ENCODE results near the gene TRAPPC10. TPM values are rescaled to one million over a fixed set of nuclear protein-coding genes. Genes with fewer than 3 reads are reported as not detected.

The TRAPPC10 gene
- total RNA-seq, 1 experiment from 2014 or later = 30.2 TPM

GRCh38 chr21:43987509-43987908, 24.6 kb upstream of the TRAPPC10 start:
- H3K27me3 ChIP-seq (replicated peaks) = no peaks in the 10 kb centered on the region
- no peaks in the 10 kb centered on the region for H3K4me1 ChIP-seq (replicated peaks)
- peaks cover 14% of the 10 kb centered on the region for H3K36me3 ChIP-seq
- DNase-seq (ENCODE audit: low read depth in 1 of 2, low spot score in 2 of 2) = no peak
- no peak overlapping the region for H3K27ac ChIP-seq
- H3K9me3 ChIP-seq (replicated peaks) = no peaks in the 10 kb centered on the region
- no peak overlapping the region for H3K4me3 ChIP-seq

- Histone ChIP-seq H3K9me3 (replicated peaks) (no peaks in the 10 kb centered on the region), H3K4me3 (no peak overlapping the region), H3K4me1 (replicated peaks) (no peaks in the 10 kb centered on the region), H3K27me3 (replicated peaks) (no peaks in the 10 kb centered on the region), H3K27ac (no peak overlapping the region), H3K36me3 (peaks cover 9% of the 10 kb centered on the region)
- DNase-seq (ENCODE audit: low read depth in 1 of 2, low spot score in 2 of 2) = no peak
Observed at GRCh38 chr21:43988016-43988415, 24.1 kb upstream of the TRAPPC10 start.

GRCh38 chr21:43988506-43989230, 23.4 kb upstream of the TRAPPC10 start:
- Histone ChIP-seq H3K4me3 (no peak overlapping the region), H3K27ac (no peak overlapping the region), H3K4me1 (replicated peaks) (no peaks in the 10 kb centered on the region), H3K27me3 (replicated peaks) (no peaks in the 10 kb centered on the region), H3K9me3 (replicated peaks) (no peaks in the 10 kb centered on the region), H3K36me3 (peaks cover 5% of the 10 kb centered on the region)
- DNase-seq (ENCODE audit: low read depth in 1 of 2, low spot score in 2 of 2) = no peak

GRCh38 chr21:43989401-43989800, 22.7 kb upstream of the TRAPPC10 start:
- H3K27me3 ChIP-seq (replicated peaks) = no peaks in the 10 kb centered on the region
- no peaks in the 10 kb centered on the region for H3K9me3 ChIP-seq (replicated peaks)
- no peak overlapping the region for H3K27ac ChIP-seq
- no peak for DNase-seq (ENCODE audit: low read depth in 1 of 2, low spot score in 2 of 2)
- no peak overlapping the region for H3K4me3 ChIP-seq
- H3K36me3 ChIP-seq = no peaks in the 10 kb centered on the region
- H3K4me1 ChIP-seq (replicated peaks) = no peaks in the 10 kb centered on the region

- no peak overlapping the region for H3K4me3 ChIP-seq
- no peaks in the 10 kb centered on the region for H3K4me1 ChIP-seq (replicated peaks)
- H3K27me3 ChIP-seq (replicated peaks) = no peaks in the 10 kb centered on the region
- H3K27ac ChIP-seq = no peak overlapping the region
- no peak for DNase-seq (ENCODE audit: low read depth in 1 of 2, low spot score in 2 of 2)
- no peaks in the 10 kb centered on the region for H3K36me3 ChIP-seq
- no peaks in the 10 kb centered on the region for H3K9me3 ChIP-seq (replicated peaks)
Observed at GRCh38 chr21:43991447-43991991, 20.6 kb upstream of the TRAPPC10 start.

DNA sequence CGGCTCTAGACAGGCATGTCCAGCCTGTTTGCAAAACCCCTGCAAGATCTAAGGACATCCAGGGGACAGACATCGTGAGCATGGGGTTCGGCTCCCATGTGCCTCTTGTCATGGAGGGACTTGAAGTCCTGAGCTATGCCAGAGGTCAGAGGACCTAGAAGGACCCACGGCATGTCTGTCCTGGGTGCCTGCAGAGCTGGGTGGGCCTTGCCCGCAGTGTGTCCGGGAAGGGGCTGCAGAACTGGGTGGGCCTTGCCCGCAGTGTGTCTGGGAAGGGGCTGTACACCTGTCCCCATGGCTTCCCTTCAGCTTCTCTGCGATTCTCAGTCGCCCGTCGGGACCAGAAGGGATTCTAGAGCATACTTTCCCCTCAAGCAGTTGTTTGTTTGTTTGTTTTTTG, 20.0 kb upstream of the TRAPPC10 start:
- DNase-seq (ENCODE audit: low read depth in 1 of 2, low spot score in 2 of 2) = no peak
- Histone ChIP-seq H3K27me3 (replicated peaks) (no peaks in the 10 kb centered on the region), H3K4me3 (no peak overlapping the region), H3K4me1 (replicated peaks) (no peaks in the 10 kb centered on the region), H3K27ac (no peak overlapping the region), H3K9me3 (replicated peaks) (no peaks in the 10 kb centered on the region), H3K36me3 (no peaks in the 10 kb centered on the region)

DNA sequence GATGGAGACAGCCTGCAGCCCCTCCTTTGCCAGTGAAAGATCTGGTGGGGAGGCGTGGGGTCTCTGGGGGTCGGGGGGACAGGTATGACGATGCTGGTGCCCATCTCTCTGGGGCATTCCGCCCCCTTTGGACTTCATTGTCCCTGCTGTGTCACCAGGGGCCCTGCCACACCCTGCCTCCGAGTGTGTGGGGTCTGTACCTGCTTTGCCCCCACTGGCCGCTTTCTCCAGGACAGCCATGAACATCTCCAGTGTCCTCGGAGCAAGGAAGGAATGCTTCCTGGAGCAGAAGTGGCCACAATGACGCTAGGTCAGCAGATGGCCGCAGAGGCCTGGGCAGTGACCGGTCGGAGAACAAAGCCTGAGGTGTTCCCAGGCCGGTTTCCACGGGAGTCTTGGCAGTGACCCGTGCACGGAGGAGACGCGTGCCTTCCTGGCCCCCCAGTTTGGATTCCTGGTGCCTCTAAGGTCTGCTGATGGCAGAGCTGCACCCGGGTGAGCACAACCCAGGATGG, 18.6 kb upstream of the TRAPPC10 start:
- no peaks in the 10 kb centered on the region for H3K36me3 ChIP-seq

DNA sequence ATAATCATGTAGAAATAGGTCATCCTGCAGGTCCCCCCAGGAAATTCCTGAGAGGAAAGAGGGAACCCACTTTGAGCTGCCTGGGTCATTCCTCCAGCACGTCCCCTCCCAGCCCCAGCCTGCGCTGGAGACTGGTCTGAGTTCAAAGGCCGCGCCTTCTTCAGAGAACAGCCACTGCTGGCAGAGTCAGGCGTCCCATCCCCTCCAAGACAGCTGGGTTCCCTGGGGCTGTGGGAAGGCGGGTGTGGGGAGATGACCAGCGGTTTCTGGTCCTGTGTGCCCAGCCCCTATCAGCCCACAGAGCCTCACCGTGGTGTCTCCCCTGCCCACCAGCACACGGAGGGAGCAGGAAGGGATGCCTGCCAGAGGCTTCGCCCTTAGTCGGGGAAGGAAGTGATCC, 18.0 kb upstream of the TRAPPC10 start:
- Histone ChIP-seq H3K4me1 (replicated peaks) (no peaks in the 10 kb centered on the region), H3K9me3 (replicated peaks) (no peaks in the 10 kb centered on the region), H3K27ac (no peak overlapping the region), H3K36me3 (no peaks in the 10 kb centered on the region), H3K4me3 (no peak overlapping the region), H3K27me3 (replicated peaks) (no peaks in the 10 kb centered on the region; the same call in 1 of the 2 replicates)
- no peak for DNase-seq (ENCODE audit: low read depth in 1 of 2, low spot score in 2 of 2)

More for the DNA sequence above, 18.6 kb upstream of the TRAPPC10 start:
- Histone ChIP-seq H3K4me3 (no peak overlapping the region), H3K4me1 (replicated peaks) (no peaks in the 10 kb centered on the region), H3K9me3 (replicated peaks) (no peaks in the 10 kb centered on the region), H3K27me3 (replicated peaks) (no peaks in the 10 kb centered on the region), H3K27ac (no peak overlapping the region)
- no peak for DNase-seq (ENCODE audit: low read depth in 1 of 2, low spot score in 2 of 2)

DNA sequence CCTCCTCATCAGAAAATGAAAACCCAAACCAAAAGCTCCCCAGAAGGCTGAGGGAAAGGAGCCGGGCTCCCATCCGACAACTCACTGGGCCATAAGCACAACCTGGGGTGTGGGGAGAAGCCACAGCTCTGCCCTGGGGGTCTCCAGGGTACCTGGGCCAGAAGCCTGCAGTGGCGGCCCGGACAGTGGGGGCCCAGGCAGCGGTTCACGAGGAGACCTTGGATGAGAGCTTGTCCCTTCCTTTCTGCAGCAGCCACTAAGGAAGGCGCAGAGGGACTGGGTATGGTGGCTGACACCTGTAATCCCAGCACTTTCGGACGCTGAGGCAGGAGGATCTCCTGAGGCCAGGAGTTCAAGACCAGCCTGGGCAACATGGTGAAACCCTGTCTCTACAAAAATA, 17.5 kb upstream of the TRAPPC10 start:
- no peaks in the 10 kb centered on the region for H3K9me3 ChIP-seq (replicated peaks)
- H3K27ac ChIP-seq = no peak overlapping the region
- H3K4me3 ChIP-seq = no peak overlapping the region
- no peaks in the 10 kb centered on the region for H3K36me3 ChIP-seq
- H3K4me1 ChIP-seq (replicated peaks) = no peaks in the 10 kb centered on the region
- H3K27me3 ChIP-seq (replicated peaks) = no peaks in the 10 kb centered on the region; the same call in 1 of the 2 replicates
- no peak for DNase-seq (ENCODE audit: low read depth in 1 of 2, low spot score in 2 of 2)

- H3K4me1 ChIP-seq (replicated peaks) = no peaks in the 10 kb centered on the region
Observed at GRCh38 chr21:43995521-43996105, 16.5 kb upstream of the TRAPPC10 start.

GRCh38 chr21:43997766-43998742, 14.1 kb upstream of the TRAPPC10 start:
- Histone ChIP-seq H3K27me3 (replicated peaks) (no peaks in the 10 kb centered on the region; the same call in 1 of the 2 replicates), H3K4me3 (no peak overlapping the region), H3K36me3 (no peaks in the 10 kb centered on the region), H3K4me1 (replicated peaks) (no peaks in the 10 kb centered on the region), H3K9me3 (replicated peaks) (no peaks in the 10 kb centered on the region), H3K27ac (no peak overlapping the region)
- no peak for DNase-seq (ENCODE audit: low read depth in 1 of 2, low spot score in 2 of 2)

More at GRCh38 chr21:43995521-43996105, 16.5 kb upstream of the TRAPPC10 start:
- Histone ChIP-seq H3K36me3 (no peaks in the 10 kb centered on the region), H3K4me3 (no peak overlapping the region), H3K9me3 (replicated peaks) (no peaks in the 10 kb centered on the region), H3K27me3 (replicated peaks) (no peaks in the 10 kb centered on the region; the same call in 1 of the 2 replicates), H3K27ac (no peak overlapping the region)
- DNase-seq (ENCODE audit: low read depth in 1 of 2, low spot score in 2 of 2) = no peak

- H3K9me3 ChIP-seq (replicated peaks) = no peaks in the 10 kb centered on the region
- H3K36me3 ChIP-seq = no peaks in the 10 kb centered on the region
- H3K27ac ChIP-seq = no peak overlapping the region
- no peaks in the 10 kb centered on the region; the same call in 1 of the 2 replicates for H3K27me3 ChIP-seq (replicated peaks)
- no peak for DNase-seq (ENCODE audit: low read depth in 1 of 2, low spot score in 2 of 2)
- H3K4me3 ChIP-seq = no peak overlapping the region
- H3K4me1 ChIP-seq (replicated peaks) = no peaks in the 10 kb centered on the region; the same call in 1 of the 2 replicates
Observed at GRCh38 chr21:44000360-44000759, 11.7 kb upstream of the TRAPPC10 start.

DNA sequence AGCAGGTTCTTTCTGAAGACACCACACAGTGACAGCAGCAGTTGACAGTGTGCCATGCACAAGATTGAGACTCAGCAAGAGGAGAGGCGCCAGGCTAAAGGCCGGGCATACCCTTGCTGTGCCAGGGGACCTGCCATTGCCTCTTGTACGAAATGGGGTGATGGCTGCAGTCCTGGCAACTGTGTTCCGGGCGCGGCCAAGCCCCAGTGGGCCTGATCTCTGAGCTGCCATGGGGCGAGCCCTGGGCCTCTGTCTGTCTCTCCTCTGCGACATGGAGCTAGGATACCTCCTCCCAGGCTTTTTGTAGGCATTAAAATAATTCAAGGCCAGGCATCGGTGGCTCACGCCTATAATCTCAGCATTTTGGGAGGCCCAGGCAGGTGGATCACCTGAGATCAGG, 9.6 kb upstream of the TRAPPC10 start:
- Histone ChIP-seq H3K27ac (no peak overlapping the region), H3K4me3 (no peak overlapping the region), H3K4me1 (replicated peaks) (peaks cover 15% of the 10 kb centered on the region), H3K27me3 (replicated peaks) (no peaks in the 10 kb centered on the region; the same call in 1 of the 2 replicates), H3K9me3 (replicated peaks) (no peaks in the 10 kb centered on the region), H3K36me3 (no peaks in the 10 kb centered on the region)
- DNase-seq (ENCODE audit: low read depth in 1 of 2, low spot score in 2 of 2) = no peak
